HUES6 (cell line): Measurements from ENCODE around the gene CETN1.
A peak's percentile ranks its signal among the peaks of the same experiment; 100 is the strongest.

Experiments used
- H3K27ac ChIP-seq: 2 replicates; pipeline ENCODE4 v1.7.0; 2013; ENCODE audit warnings: low read depth, mild to moderate bottlenecking, low read length, inconsistent platforms
- H3K27me3 ChIP-seq: 2 replicates; pipeline ENCODE4 v1.6.1; 2013; ENCODE audit warnings: low read length; ENCODE audit not compliant: control insufficient read depth, insufficient read depth
- H3K36me3 ChIP-seq: 2 replicates; pipeline ENCODE4 v1.6.1; 2013; ENCODE audit warnings: low read length; ENCODE audit not compliant: control insufficient read depth, insufficient read depth
- H3K4me1 ChIP-seq: 2 replicates; pipeline ENCODE4 v1.6.1; 2013; ENCODE audit warnings: low read length; ENCODE audit not compliant: control insufficient read depth, insufficient read depth
- H3K4me3 ChIP-seq: 2 replicates; pipeline ENCODE4 v1.5.1; 2013; ENCODE audit warnings: low read depth, low read length
- H3K9ac ChIP-seq: one replicate; pipeline ENCODE4 v1.6.1; 2013; ENCODE audit warnings: mild to moderate bottlenecking, low read length
- H3K9me3 ChIP-seq: 2 replicates; pipeline ENCODE4 v1.6.1; 2013; ENCODE audit warnings: low read depth, low read length; ENCODE audit not compliant: control insufficient read depth, insufficient read depth

Gene CETN1

GRCh38 chr18:567122-567521 lies 13.1 kb upstream of the CETN1 start:
- no peaks in the 10 kb centered on the region for H3K36me3 ChIP-seq
- no peaks in the 10 kb centered on the region for H3K27me3 ChIP-seq
- no peak overlapping the region for H3K9ac ChIP-seq
- H3K9me3 ChIP-seq: no peaks in the 10 kb centered on the region
- no peak overlapping the region for H3K27ac ChIP-seq
- H3K4me1 ChIP-seq: peaks cover 3% of the 10 kb centered on the region; the same call in 1 of the 2 replicates
- H3K4me3 ChIP-seq: no peak overlapping the region

DNA sequence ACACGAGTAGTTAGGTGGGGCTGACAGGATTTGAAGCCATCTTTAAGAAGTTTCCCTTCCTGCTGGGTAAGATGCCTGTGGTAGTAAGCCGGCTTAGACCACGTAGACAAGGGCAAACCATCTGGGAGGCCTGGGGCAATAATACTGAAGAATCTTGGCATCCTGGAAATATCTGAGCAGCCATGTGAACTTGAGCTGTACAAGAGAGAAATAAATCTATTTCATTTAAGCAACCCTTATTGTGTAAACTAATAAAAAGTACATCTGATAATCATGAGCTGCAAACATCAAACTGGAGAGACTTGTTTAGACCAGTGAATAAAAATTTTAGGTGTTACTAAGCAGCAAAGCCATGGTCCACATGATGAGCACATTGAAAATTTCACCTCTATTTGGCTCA lies 11.4 kb upstream of the CETN1 start:
- no peak overlapping the region for H3K9ac ChIP-seq
- H3K9me3 ChIP-seq: no peaks in the 10 kb centered on the region
- no peak overlapping the region for H3K27ac ChIP-seq
- H3K27me3 ChIP-seq: no peaks in the 10 kb centered on the region
- H3K36me3 ChIP-seq: no peaks in the 10 kb centered on the region
- peaks cover 19% of the 10 kb centered on the region for H3K4me1 ChIP-seq
- H3K4me3 ChIP-seq: no peak overlapping the region

DNA sequence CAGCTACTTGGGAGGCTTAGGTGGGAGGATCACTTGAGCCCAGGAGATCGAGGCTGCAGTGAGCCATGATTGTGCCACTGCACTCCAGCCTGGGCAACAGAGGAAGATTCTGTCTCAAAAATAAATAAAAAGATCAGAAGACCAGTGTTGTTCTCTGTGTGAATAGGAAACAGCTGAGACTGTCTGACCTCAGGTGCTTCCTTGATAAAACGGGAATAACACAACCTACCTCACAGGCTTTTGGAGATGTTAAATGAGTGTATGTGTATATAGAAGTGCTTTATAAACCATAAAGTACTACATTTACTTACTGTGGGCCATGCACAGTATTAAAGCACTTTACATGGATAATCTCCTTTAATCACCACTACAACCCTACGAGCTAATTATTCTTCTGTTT lies 9.9 kb upstream of the CETN1 start:
- no peak overlapping the region for H3K27ac ChIP-seq
- no peaks in the 10 kb centered on the region for H3K36me3 ChIP-seq
- no peak overlapping the region for H3K4me3 ChIP-seq
- H3K9me3 ChIP-seq: no peaks in the 10 kb centered on the region
- no peaks in the 10 kb centered on the region for H3K27me3 ChIP-seq
- H3K9ac ChIP-seq: no peak overlapping the region
- peaks cover 33% of the 10 kb centered on the region for H3K4me1 ChIP-seq

- no peaks in the 10 kb centered on the region for H3K9me3 ChIP-seq
Observed at GRCh38 chr18:570697-571096, 9.5 kb upstream of the CETN1 start.

GRCh38 chr18:572091-572830 lies 7.9 kb upstream of the CETN1 start:
- no peaks in the 10 kb centered on the region for H3K27me3 ChIP-seq

More at GRCh38 chr18:570697-571096, 9.5 kb upstream of the CETN1 start:
- Histone ChIP-seq H3K27ac (no peak overlapping the region), H3K4me1 (peaks cover 37% of the 10 kb centered on the region), H3K36me3 (no peaks in the 10 kb centered on the region), H3K27me3 (no peaks in the 10 kb centered on the region), H3K9ac (no peak overlapping the region), H3K4me3 (no peak overlapping the region)

DNA sequence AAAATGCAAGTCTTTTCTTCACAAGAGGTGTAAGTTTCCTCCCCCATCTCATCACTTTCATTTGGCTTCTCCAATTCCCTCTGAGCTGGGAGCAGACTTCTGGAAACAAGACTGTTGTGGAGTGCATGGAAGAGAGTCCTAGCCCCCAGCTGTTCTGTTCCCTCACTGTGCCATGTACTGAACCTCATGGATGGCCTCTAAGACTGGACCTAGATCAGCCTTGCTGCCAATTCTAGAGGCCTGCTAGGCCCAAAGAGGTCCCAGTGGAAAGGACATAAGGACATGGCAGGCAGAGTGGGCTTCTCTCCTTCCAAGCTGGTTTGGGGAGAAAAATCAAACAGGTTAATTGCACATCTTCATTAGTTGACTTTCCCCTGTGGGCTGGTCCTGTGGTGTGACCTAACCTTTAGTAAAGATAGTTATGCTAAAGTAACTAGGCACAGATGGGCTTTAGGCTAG lies 7.3 kb upstream of the CETN1 start:
- H3K36me3 ChIP-seq: no peaks in the 10 kb centered on the region
- H3K27me3 ChIP-seq: no peaks in the 10 kb centered on the region
- no peak overlapping the region for H3K27ac ChIP-seq
- H3K4me3 ChIP-seq: no peak overlapping the region
- H3K4me1 ChIP-seq: peaks cover 37% of the 10 kb centered on the region
- no peak overlapping the region for H3K9ac ChIP-seq
- H3K9me3 ChIP-seq: no peaks in the 10 kb centered on the region

More at GRCh38 chr18:572091-572830, 7.9 kb upstream of the CETN1 start:
- no peak overlapping the region for H3K9ac ChIP-seq
- peaks cover 37% of the 10 kb centered on the region for H3K4me1 ChIP-seq
- no peaks in the 10 kb centered on the region for H3K9me3 ChIP-seq
- no peak overlapping the region for H3K4me3 ChIP-seq
- H3K27ac ChIP-seq: no peak overlapping the region
- H3K36me3 ChIP-seq: no peaks in the 10 kb centered on the region

GRCh38 chr18:573385-573784 lies 6.8 kb upstream of the CETN1 start:
- H3K27ac ChIP-seq: no peak overlapping the region
- no peak overlapping the region for H3K4me3 ChIP-seq
- peaks cover 37% of the 10 kb centered on the region for H3K4me1 ChIP-seq
- no peaks in the 10 kb centered on the region for H3K36me3 ChIP-seq
- H3K9me3 ChIP-seq: no peaks in the 10 kb centered on the region
- no peak overlapping the region for H3K9ac ChIP-seq
- H3K27me3 ChIP-seq: no peaks in the 10 kb centered on the region

- Histone ChIP-seq H3K4me3 (no peak overlapping the region), H3K36me3 (no peaks in the 10 kb centered on the region), H3K4me1 (peaks cover 37% of the 10 kb centered on the region), H3K27ac (0 out of 2 replicates have a peak overlapping the region, but pooled peaks have one; percentile 28), H3K9ac (no peak overlapping the region), H3K27me3 (no peaks in the 10 kb centered on the region), H3K9me3 (no peaks in the 10 kb centered on the region)
Observed at GRCh38 chr18:574149-574860, 5.9 kb upstream of the CETN1 start.

DNA sequence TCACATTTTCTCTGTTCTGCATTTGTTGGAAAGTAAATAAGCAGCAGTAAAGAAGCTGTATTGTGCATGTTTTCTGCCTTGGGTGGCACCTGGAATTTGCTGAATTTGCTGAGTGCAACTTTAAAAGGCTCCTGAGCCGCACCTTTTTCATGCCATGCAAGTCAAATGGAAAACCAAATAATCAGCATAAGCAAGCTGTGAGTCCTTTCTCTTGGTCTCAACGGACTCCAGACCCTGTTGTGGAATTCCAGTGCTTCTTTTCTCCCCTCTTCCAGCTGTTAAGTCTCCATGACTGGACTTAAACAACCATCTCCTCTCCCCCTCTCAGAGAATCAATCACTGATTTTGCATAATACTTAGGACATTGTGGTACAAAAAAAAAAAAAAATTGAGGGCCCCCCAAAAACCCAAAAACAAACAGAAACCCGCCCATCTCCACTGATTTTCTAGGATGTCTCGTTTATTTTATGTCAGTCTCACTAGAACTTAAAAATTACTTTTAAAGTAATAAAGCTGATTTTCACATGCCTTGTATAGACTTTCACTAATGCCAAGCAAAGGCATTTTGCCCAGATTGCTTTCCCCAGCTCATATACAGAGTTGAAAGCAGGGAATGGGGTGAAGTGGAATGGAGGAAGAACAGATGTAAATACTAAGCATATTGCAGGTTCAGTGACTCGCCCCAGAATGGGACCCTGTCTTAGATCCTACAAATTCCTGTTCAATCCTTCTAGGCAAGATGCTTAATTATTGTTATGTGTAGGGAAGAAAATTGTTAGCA lies 5.1 kb upstream of the CETN1 start:
- H3K27ac ChIP-seq: 0 out of 2 replicates have a peak overlapping the region, but pooled peaks have one; percentile 28
- H3K9ac ChIP-seq: no peak overlapping the region
- no peaks in the 10 kb centered on the region for H3K9me3 ChIP-seq
- no peak overlapping the region for H3K4me3 ChIP-seq
- H3K27me3 ChIP-seq: no peaks in the 10 kb centered on the region
- H3K4me1 ChIP-seq: peaks cover 37% of the 10 kb centered on the region
- H3K36me3 ChIP-seq: no peaks in the 10 kb centered on the region

- Histone ChIP-seq H3K9me3 (no peaks in the 10 kb centered on the region), H3K27ac (no peak overlapping the region), H3K9ac (no peak overlapping the region), H3K27me3 (no peaks in the 10 kb centered on the region), H3K36me3 (no peaks in the 10 kb centered on the region), H3K4me1 (peaks cover 36% of the 10 kb centered on the region), H3K4me3 (no peak overlapping the region)
Observed at GRCh38 chr18:576924-577323, 3.3 kb upstream of the CETN1 start.
